Esophagus squamous epithelium (tissue), 4 donors: ENCODE measurements around the gene PITRM1.

Experiments used
- CTCF ChIP-seq, 6 experiments: fragments of 450-650 bp in 4 of 6; fragments of 200-600 bp in 2 of 6; sonication (generic) in 2 of 6; IDR thresholded peaks; one replicate each; pipeline ENCODE4 v1.5.1; 2016 to 2019; ENCODE audit warnings: antibody characterized with exemption in 6 of 6, mild to moderate bottlenecking in 4 of 6, moderate library complexity in 4 of 6
- POLR2A ChIP-seq, 4 donors: fragments of 450-650 bp; IDR thresholded peaks; one replicate each; pipeline ENCODE4 v1.6.1; 2017; ENCODE audit warnings: antibody characterized with exemption in 4 of 4, mild to moderate bottlenecking in 4 of 4, moderate library complexity in 3 of 4

GRCh38 chr10:3192856-3193635 is 20.5 kb upstream of the PITRM1 start:
- TF ChIP-seq CTCF (IDR thresholded peaks at IDR 0.05) (peak; percentile 72 to 95 (median 88)), POLR2A (IDR thresholded peaks at IDR 0.05) (no peak)
